ENCODE data around the gene STIM2. TPM values are rescaled to one million over a fixed set of nuclear protein-coding genes. Genes with fewer than 3 reads are reported as not detected.

STIM2 gene
- total and polyA plus RNA-seq, 2 donors (not counting 1 experiment from before 2014, with no cell fraction given): 19.0 to 33.0 TPM

GRCh38 chr4:26871611-26872010, 11.0 kb downstream of the STIM2 start:
- H3K36me3 ChIP-seq (ENCODE audit: control insufficient read depth, insufficient read depth, low read length): no peaks in the 10 kb centered on the region
- H3K79me2 ChIP-seq (ENCODE audit: control insufficient read depth, insufficient read depth, low read length): peaks cover 15% of the 10 kb centered on the region
- H3K9ac ChIP-seq (ENCODE audit: insufficient read depth, low read length): no peak overlapping the region
- H3K27me3 ChIP-seq (ENCODE audit: control insufficient read depth, insufficient read depth, low read length): no peaks in the 10 kb centered on the region
- no peak overlapping the region for H2AFZ ChIP-seq (ENCODE audit: low read length)
- H3K4me3 ChIP-seq (replicated peaks in 1 of 4; ENCODE audit: control extremely low read depth in 1 of 4, insufficient read depth in 1 of 4, low read depth in 3 of 4, low read length in 4 of 4): no peak overlapping the region
- no peaks in the 10 kb centered on the region for H4K20me1 ChIP-seq (ENCODE audit: control insufficient read depth, extremely low read depth, insufficient read depth, low read length)
- H3K4me2 ChIP-seq (ENCODE audit: extremely low read depth, insufficient read depth, low read length): no peak overlapping the region
- peak in 1 of 2 donors; percentile 79 for DNase-seq (ENCODE audit: low read depth in 2 of 2)
- H3K4me1 ChIP-seq (ENCODE audit: control insufficient read depth, extremely low read depth, insufficient read depth, low read length): no peaks in the 10 kb centered on the region
- TF ChIP-seq EZH2 (IDR thresholded peaks at IDR 0.05; ENCODE audit: low read length, missing control alignments): no peak
- no peak for TF ChIP-seq CTCF (conservative IDR thresholded peaks at IDR 0.05 in 1 of 2, IDR thresholded peaks at IDR 0.05 in 1 of 2; ENCODE audit: low read depth in 1 of 2, low read length in 2 of 2)
- no peaks in the 10 kb centered on the region for H3K9me3 ChIP-seq (ENCODE audit: control insufficient read depth, insufficient read depth, low read depth, low read length)
- no peak overlapping the region for H3K27ac ChIP-seq (ENCODE audit: insufficient read depth, low read length)

GRCh38 chr4:26873391-26874026, 12.9 kb downstream of the STIM2 start:
- Histone ChIP-seq H3K79me2 (ENCODE audit: control insufficient read depth, insufficient read depth, low read length) (peaks cover 11% of the 10 kb centered on the region), H3K4me2 (ENCODE audit: extremely low read depth, insufficient read depth, low read length) (no peak overlapping the region), H3K4me3 (replicated peaks in 1 of 4; ENCODE audit: control extremely low read depth in 1 of 4, insufficient read depth in 1 of 4, low read depth in 3 of 4, low read length in 4 of 4) (no peak overlapping the region), H3K27me3 (ENCODE audit: control insufficient read depth, insufficient read depth, low read length) (no peaks in the 10 kb centered on the region), H4K20me1 (ENCODE audit: control insufficient read depth, extremely low read depth, insufficient read depth, low read length) (no peaks in the 10 kb centered on the region), H3K4me1 (ENCODE audit: control insufficient read depth, extremely low read depth, insufficient read depth, low read length) (no peaks in the 10 kb centered on the region), H3K9ac (ENCODE audit: insufficient read depth, low read length) (no peak overlapping the region), H2AFZ (ENCODE audit: low read length) (no peak overlapping the region), H3K27ac (ENCODE audit: insufficient read depth, low read length) (no peak overlapping the region), H3K9me3 (ENCODE audit: control insufficient read depth, insufficient read depth, low read depth, low read length) (no peaks in the 10 kb centered on the region), H3K36me3 (ENCODE audit: control insufficient read depth, insufficient read depth, low read length) (no peaks in the 10 kb centered on the region)
- DNase-seq (ENCODE audit: low read depth in 2 of 2): no peak
- TF ChIP-seq EZH2 (IDR thresholded peaks at IDR 0.05; ENCODE audit: low read length, missing control alignments) (no peak), CTCF (conservative IDR thresholded peaks at IDR 0.05 in 1 of 2, IDR thresholded peaks at IDR 0.05 in 1 of 2; ENCODE audit: low read depth in 1 of 2, low read length in 2 of 2) (no peak)

- Histone ChIP-seq H3K4me3 (replicated peaks in 1 of 4; ENCODE audit: control extremely low read depth in 1 of 4, insufficient read depth in 1 of 4, low read depth in 3 of 4, low read length in 4 of 4) (no peak overlapping the region), H3K36me3 (ENCODE audit: control insufficient read depth, insufficient read depth, low read length) (no peaks in the 10 kb centered on the region), H3K27ac (ENCODE audit: insufficient read depth, low read length) (no peak overlapping the region), H3K9me3 (ENCODE audit: control insufficient read depth, insufficient read depth, low read depth, low read length) (no peaks in the 10 kb centered on the region), H3K27me3 (ENCODE audit: control insufficient read depth, insufficient read depth, low read length) (no peaks in the 10 kb centered on the region), H4K20me1 (ENCODE audit: control insufficient read depth, extremely low read depth, insufficient read depth, low read length) (no peaks in the 10 kb centered on the region), H3K9ac (ENCODE audit: insufficient read depth, low read length) (no peak overlapping the region), H3K79me2 (ENCODE audit: control insufficient read depth, insufficient read depth, low read length) (peaks cover 6% of the 10 kb centered on the region), H3K4me2 (ENCODE audit: extremely low read depth, insufficient read depth, low read length) (no peak overlapping the region), H2AFZ (ENCODE audit: low read length) (no peak overlapping the region), H3K4me1 (ENCODE audit: control insufficient read depth, extremely low read depth, insufficient read depth, low read length) (no peaks in the 10 kb centered on the region)
- DNase-seq (ENCODE audit: low read depth in 2 of 2): no peak
- TF ChIP-seq EZH2 (IDR thresholded peaks at IDR 0.05; ENCODE audit: low read length, missing control alignments) (no peak), CTCF (conservative IDR thresholded peaks at IDR 0.05 in 1 of 2, IDR thresholded peaks at IDR 0.05 in 1 of 2; ENCODE audit: low read depth in 1 of 2, low read length in 2 of 2) (no peak)
Observed at GRCh38 chr4:26874110-26874509, 13.5 kb downstream of the STIM2 start.
